Endothelial cell (in vitro differentiated cells): ENCODE results near the gene SF3A2. TPM values are rescaled to one million over a fixed set of nuclear protein-coding genes. Genes with fewer than 3 reads are reported as not detected.

ENCODE experiments used
- DNase-seq: peaks from one replicate; pipeline ENCODE4 v3.0.0; 2021; ENCODE audit warnings: low spot score
- H3K27ac Mint-ChIP-seq: one replicate; pipeline ENCODE4 v1.8.0; 2021; ENCODE audit warnings: mixed read lengths, inconsistent platforms; ENCODE audit not compliant: unreplicated experiment
- H3K27me3 Mint-ChIP-seq: one replicate; pipeline ENCODE4 v1.8.0; 2021; ENCODE audit warnings: mild to moderate bottlenecking, moderate library complexity, mixed read lengths, inconsistent platforms; ENCODE audit not compliant: unreplicated experiment
- H3K36me3 Mint-ChIP-seq: one replicate; pipeline ENCODE4 v1.8.0; 2021; ENCODE audit warnings: mild to moderate bottlenecking, low read depth, mixed read lengths, inconsistent platforms; ENCODE audit not compliant: unreplicated experiment
- H3K4me1 Mint-ChIP-seq: one replicate; pipeline ENCODE4 v1.8.0; 2021; ENCODE audit warnings: mild to moderate bottlenecking, mixed read lengths, inconsistent platforms; ENCODE audit not compliant: unreplicated experiment
- H3K4me3 Mint-ChIP-seq: one replicate; pipeline ENCODE4 v1.8.0; 2021; ENCODE audit warnings: mild to moderate bottlenecking, mixed read lengths, inconsistent platforms; ENCODE audit not compliant: unreplicated experiment
- H3K9me3 Mint-ChIP-seq: one replicate; pipeline ENCODE4 v1.8.0; 2021; ENCODE audit warnings: mixed read lengths, inconsistent platforms; ENCODE audit not compliant: unreplicated experiment
- CTCF ChIP-seq: fragments of 200-600 bp; sonication (generic); IDR thresholded peaks from one replicate; pipeline ENCODE4 v1.5.0; 2021; ENCODE audit warnings: antibody characterized with exemption; ENCODE audit not compliant: unreplicated experiment
- total RNA-seq: library from RNA; stranded (reverse); fragmentation: NEBNext Ultra II Directional; extraction: Animal tissue kit (Norgen Biotek cat#: 25700); gene quantifications from one replicate; pipeline ENCODE4 v1.2.1, GENCODE V29; 2021; ENCODE audit not compliant: unreplicated experiment

SF3A2 gene
- total RNA-seq, 1 donor from 2014 or later = 137 TPM

- no peaks in the 10 kb centered on the region for H3K9me3 Mint-ChIP-seq
- peaks cover 4% of the 10 kb centered on the region for H3K4me1 Mint-ChIP-seq
- peaks cover 12% of the 10 kb centered on the region for H3K27me3 Mint-ChIP-seq
- DNase-seq = no peak
- TF ChIP-seq CTCF = no peak
- H3K36me3 Mint-ChIP-seq = peaks cover 20% of the 10 kb centered on the region
- H3K27ac Mint-ChIP-seq = no peak overlapping the region
- H3K4me3 Mint-ChIP-seq = no peak overlapping the region
Observed at GRCh38 chr19:2195361-2195760, 41.3 kb upstream of the SF3A2 start.

- Mint-ChIP-seq H3K27me3 (peaks cover 12% of the 10 kb centered on the region), H3K9me3 (no peaks in the 10 kb centered on the region), H3K4me1 (peaks cover 4% of the 10 kb centered on the region), H3K36me3 (peaks cover 20% of the 10 kb centered on the region), H3K27ac (no peak overlapping the region), H3K4me3 (no peak overlapping the region)
- DNase-seq = no peak
- no peak for TF ChIP-seq CTCF
Observed at GRCh38 chr19:2195914-2196313, 40.7 kb upstream of the SF3A2 start.

- no peak overlapping the region for H3K4me3 Mint-ChIP-seq
- H3K27ac Mint-ChIP-seq = no peak overlapping the region
- no peak for TF ChIP-seq CTCF
- H3K9me3 Mint-ChIP-seq = no peaks in the 10 kb centered on the region
- peaks cover 17% of the 10 kb centered on the region for H3K36me3 Mint-ChIP-seq
- no peak for DNase-seq
- peaks cover 6% of the 10 kb centered on the region for H3K4me1 Mint-ChIP-seq
- peaks cover 13% of the 10 kb centered on the region for H3K27me3 Mint-ChIP-seq
Observed at GRCh38 chr19:2197270-2197669, 39.4 kb upstream of the SF3A2 start.

- no peaks in the 10 kb centered on the region for H3K9me3 Mint-ChIP-seq
- H3K27me3 Mint-ChIP-seq = peaks cover 14% of the 10 kb centered on the region
- no peak for TF ChIP-seq CTCF
- H3K27ac Mint-ChIP-seq = no peak overlapping the region
- peaks cover 6% of the 10 kb centered on the region for H3K4me1 Mint-ChIP-seq
- H3K36me3 Mint-ChIP-seq = peaks cover 12% of the 10 kb centered on the region
- H3K4me3 Mint-ChIP-seq = no peak overlapping the region
- DNase-seq = no peak
Observed at GRCh38 chr19:2198317-2198716, 38.3 kb upstream of the SF3A2 start.

GRCh38 chr19:2199215-2199614 lies 37.4 kb upstream of the SF3A2 start:
- TF ChIP-seq CTCF = peak; percentile 52
- Mint-ChIP-seq H3K27ac (peak overlapping the region; percentile 61), H3K4me1 (peaks cover 6% of the 10 kb centered on the region), H3K27me3 (peaks cover 12% of the 10 kb centered on the region), H3K9me3 (no peaks in the 10 kb centered on the region), H3K36me3 (peaks cover 16% of the 10 kb centered on the region), H3K4me3 (peak overlapping the region; percentile 78)
- peak; percentile 35 for DNase-seq
